HG03045 (cell line): Measurements from ENCODE around the gene RHBDD1.

Experiments used
- ATAC-seq: cut with Tn5 transposase; IDR thresholded peaks from one replicate; pipeline ENCODE4 v1.9.1; 2021; ENCODE audit warnings: mild to moderate bottlenecking, moderate library complexity; ENCODE audit not compliant: unreplicated experiment

Gene RHBDD1

DNA sequence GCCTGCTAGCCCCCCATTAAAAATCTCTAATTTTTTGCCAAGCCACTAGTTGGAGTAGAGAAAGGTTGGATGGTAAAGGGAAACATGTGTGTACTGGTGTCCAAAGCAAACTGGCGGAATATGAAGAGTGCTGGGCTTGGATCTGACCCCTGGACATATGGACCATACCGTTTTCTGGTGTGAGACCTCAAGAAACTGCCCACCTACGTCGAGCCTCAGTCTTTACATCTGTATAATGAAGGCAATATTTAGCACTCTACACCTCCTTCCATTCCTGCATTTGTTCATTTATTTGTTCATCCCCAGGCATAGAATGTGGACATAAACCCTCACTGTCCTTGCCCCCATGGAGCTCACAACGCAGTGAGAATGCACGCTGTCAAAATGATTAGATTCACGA, 142.4 kb downstream of the RHBDD1 start:
- no peak for ATAC-seq

DNA sequence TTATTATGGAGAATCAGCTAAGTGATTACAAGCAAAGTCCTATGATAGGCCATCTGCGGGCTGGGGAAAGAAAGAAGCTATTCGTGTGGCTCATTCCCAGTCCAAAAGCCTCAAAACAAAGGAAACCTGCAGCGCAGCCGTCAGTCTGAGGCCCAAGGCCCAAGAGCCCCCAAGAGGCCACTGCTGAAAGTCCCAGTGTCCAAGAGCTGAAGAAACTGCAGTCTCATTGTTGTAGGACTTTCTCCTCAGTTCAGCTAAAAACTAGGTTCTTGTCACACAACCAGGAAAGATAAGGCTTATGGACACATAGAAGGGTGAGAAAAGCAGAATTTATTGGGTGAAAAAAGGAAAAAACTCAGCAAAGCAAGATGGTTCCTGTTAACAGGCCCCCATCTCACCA, 143.2 kb downstream of the RHBDD1 start:
- no peak for ATAC-seq

DNA sequence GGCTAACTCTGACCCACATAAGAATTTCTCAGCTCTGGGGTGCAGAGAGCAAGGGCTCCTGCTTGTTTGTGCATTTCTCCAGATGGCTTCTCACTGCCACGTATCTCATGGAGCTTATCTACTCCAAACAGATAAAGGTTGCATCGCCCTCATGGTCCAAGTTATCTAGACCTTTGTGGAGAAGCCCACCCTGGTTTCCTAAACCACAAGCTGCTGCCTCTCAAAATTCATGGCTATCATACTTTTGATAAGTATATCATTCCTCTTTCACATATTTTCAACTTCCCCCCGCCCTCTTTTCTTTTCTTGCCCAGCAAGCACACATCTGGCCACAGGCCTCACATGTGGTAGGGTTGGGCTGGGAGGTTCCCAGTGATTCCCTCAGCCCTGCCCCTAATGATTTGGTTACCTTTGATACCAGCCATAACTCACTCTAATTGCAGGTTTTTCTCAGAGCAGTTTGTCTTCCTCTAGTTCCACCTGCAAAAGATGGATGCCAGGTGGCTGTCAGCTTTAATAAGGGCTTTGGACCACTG, 146.0 kb downstream of the RHBDD1 start:
- ATAC-seq: no peak

DNA sequence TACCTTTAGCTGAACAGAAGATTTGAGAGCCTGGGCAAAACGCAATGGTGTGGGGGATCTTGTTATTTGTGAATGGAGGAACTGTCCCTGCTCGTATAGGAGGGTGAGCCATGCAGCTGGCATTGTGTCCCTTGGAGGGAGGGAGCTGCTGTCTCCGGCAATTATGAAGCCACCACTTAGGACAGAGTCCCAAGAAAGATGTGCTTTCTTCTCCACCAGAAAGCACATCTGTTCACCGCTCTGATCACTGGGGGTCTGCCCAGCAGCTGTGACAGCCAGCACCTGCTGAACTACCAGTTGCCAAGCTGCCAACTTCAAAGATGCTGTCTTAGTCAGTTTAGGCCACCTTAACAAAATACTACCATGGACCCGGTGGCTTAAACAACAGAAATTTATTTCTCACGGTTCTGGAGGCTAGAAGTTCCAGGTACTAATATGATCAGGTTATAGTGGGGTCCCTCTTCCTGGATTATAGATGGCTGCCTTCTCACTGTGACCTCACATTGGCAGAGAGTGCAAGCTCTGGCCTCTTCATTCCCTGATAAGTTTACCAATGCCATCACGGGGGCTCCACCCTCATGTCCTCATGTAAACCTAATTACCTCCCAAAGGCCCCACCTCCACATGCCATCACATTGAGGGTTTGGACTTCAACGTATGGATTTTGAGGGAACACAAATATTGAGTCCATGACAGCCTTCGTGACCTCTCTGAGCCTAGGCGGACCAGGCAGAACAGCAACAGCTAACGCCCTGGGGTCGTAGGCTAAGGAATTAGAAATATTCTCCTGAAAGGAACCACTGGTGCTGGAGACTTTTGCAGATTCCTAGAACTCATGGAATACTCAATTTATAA, 148.3 kb downstream of the RHBDD1 start:
- no peak for ATAC-seq

GRCh38 chr2:226984750-226985582, 149.1 kb downstream of the RHBDD1 start:
- peak; percentile 95 for ATAC-seq

- ATAC-seq: no peak
Measured at GRCh38 chr2:226985583-226985946, 149.7 kb downstream of the RHBDD1 start.

- no peak for ATAC-seq
Measured at GRCh38 chr2:226991663-226992062, 155.8 kb downstream of the RHBDD1 start.

DNA sequence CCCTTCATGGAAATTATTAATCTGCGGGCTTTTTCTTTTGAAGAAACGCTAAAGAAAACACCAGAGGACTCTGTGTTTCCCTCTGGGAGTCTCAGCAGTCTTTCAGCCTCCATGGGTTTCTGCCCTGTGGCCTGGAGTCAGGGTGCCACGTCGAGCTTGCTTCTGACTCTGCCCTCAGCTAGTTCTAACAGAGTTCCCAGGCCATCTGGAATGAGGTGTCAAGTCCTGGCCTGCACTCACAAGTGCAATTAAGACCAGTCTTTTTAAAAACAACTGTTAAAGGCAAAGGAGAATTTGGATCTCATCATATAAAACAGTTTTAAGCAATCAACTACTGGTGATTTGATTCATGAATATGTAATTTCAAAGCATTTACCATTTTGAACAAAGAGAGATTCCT, 157.3 kb downstream of the RHBDD1 start:
- ATAC-seq: no peak

GRCh38 chr2:226994775-226995174, 158.9 kb downstream of the RHBDD1 start:
- ATAC-seq: no peak

DNA sequence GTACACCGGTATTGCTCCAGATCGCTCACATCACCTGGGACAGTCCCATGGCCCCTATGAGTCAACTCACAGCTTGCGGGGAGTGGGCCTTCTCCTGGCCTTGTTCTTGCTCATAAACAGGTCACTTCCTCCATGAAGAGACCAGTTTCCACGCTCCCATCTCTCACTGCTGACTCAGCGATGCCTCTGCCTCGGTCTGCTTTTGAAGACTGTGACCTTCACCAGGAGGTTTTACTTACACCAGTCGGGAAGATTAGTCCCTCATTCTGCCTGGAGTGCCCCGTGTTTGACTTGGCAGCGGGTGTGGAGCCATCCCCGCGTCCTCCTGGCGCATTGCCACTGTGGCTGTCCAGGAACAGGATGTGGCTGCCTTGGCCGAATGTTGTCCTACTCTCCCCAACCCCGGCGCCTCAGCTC, 159.8 kb downstream of the RHBDD1 start:
- peak; percentile 74 for ATAC-seq

DNA sequence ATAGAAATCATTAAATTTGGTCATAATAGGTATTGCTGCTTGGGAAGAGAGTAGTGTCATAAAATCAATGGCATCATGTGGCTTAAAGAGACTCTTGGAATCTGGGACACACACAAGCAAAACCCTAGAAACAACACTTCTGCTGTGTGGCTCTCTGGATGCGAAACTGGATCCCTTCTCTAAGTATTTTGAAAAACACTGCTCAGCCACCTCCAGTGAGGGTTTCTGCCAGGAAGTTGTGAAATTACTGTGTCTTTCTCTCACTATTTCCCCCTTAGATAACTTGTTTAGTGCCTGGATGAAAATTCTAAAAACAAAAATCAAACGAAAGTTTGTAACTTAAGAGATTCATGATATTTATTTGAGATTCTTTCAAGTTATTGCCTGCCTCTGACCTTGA, 163.8 kb downstream of the RHBDD1 start:
- no peak for ATAC-seq

DNA sequence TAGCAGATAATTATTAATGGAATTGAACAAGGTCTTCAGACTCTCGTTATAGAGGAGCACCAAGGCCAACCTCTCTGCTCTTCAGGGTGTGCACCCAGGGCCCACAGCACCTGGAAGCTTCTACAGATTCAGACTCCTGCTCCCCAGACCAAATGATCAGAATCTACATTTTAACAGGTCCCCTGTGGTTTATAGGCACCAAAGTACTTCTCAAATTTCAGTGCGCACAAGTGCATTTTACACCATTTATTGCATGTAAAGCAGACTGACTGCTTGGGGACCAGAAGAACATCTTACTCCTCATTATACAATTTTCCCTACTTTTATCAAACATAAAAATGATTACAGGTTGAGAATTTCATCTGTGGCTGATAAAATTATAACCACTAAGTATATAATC, 164.3 kb downstream of the RHBDD1 start:
- no peak for ATAC-seq

- no peak for ATAC-seq
Measured at GRCh38 chr2:227004482-227004881, 168.6 kb downstream of the RHBDD1 start.

GRCh38 chr2:227006189-227006897, 170.5 kb downstream of the RHBDD1 start:
- ATAC-seq: no peak

GRCh38 chr2:227007148-227007547, 171.3 kb downstream of the RHBDD1 start:
- no peak for ATAC-seq

- ATAC-seq: no peak
Measured at GRCh38 chr2:227007940-227008339, 172.1 kb downstream of the RHBDD1 start.

GRCh38 chr2:227010433-227010832, 174.6 kb downstream of the RHBDD1 start:
- ATAC-seq: no peak

DNA sequence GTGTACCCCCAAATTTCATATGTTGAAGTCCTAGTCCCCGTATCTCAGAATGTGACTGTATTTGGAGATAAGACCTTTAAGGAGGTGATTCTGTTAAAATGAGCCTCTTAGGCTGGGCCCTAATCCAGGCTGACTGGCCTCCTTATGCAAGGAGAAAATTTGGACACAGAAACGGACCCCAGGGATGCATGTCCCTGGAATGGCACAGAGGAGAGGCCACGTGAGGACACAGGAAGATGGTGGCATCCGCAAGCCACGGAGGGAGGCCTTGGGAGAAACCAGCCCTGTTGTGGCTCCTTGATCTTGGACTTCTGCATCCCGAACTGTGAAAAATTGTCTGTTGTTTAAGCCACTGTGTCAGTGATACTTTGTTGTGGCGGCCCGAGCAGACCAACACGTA, 177.5 kb downstream of the RHBDD1 start:
- ATAC-seq: no peak

- no peak for ATAC-seq
Measured at GRCh38 chr2:227013881-227014280, 178.0 kb downstream of the RHBDD1 start.

DNA sequence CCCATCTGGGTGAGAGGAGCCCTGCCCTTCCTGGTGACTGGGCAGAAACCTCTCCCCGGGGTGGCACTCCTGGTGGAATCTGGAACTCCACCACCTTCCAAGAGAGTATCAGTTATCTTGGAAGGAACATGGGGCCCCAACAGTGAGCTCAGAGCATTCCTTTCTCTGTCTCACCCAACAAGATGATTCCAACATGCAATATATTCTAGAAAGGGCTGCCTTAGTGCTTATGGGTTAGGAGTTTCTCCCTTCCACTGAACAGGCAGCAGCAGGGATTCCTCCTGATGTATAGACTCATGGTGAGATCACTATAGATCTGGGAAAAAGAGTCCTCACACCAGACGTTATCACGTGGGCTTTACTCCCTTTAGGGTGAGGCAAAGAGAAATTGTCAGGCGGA, 181.0 kb downstream of the RHBDD1 start:
- no peak for ATAC-seq

GRCh38 chr2:227020416-227020815, 184.6 kb downstream of the RHBDD1 start:
- no peak for ATAC-seq
